Chondrocyte (in vitro differentiated cells): ENCODE measurements around the gene CXCR3. TPM values are rescaled to one million over a fixed set of nuclear protein-coding genes. Genes with fewer than 3 reads are reported as not detected.
A peak's percentile ranks its signal among the peaks of the same experiment; 100 is the strongest.
"Not testable (repeated sequence)": the region's sequence is repeated elsewhere in the genome, so short reads cannot be mapped to it uniquely, and the experiment has no call there.

Source experiments
- DNase-seq: peaks from one replicate; pipeline ENCODE4 v3.0.0; 2021; ENCODE audit warnings: mixed read lengths, low spot score
- H3K27ac Mint-ChIP-seq: one replicate; pipeline ENCODE4 v1.8.0; 2021; ENCODE audit warnings: mild to moderate bottlenecking, moderate library complexity, mixed read lengths; ENCODE audit not compliant: unreplicated experiment
- H3K27me3 Mint-ChIP-seq: 2 replicates; pipeline ENCODE4 v1.8.0; 2021; ENCODE audit warnings: low read depth, mixed read lengths
- H3K36me3 Mint-ChIP-seq: 2 replicates; pipeline ENCODE4 v1.8.0; 2021; ENCODE audit warnings: low read depth, mixed read lengths
- H3K4me1 Mint-ChIP-seq: 2 replicates; pipeline ENCODE4 v1.8.0; 2021; ENCODE audit warnings: low read depth, mild to moderate bottlenecking, mixed read lengths
- H3K4me3 Mint-ChIP-seq: one replicate; pipeline ENCODE4 v1.8.0; 2021; ENCODE audit warnings: mild to moderate bottlenecking, moderate library complexity, mixed read lengths; ENCODE audit not compliant: unreplicated experiment
- H3K9me3 Mint-ChIP-seq: 2 replicates; pipeline ENCODE4 v1.8.0; 2021; ENCODE audit warnings: low read depth, mixed read lengths
- CTCF ChIP-seq: fragments of 200-600 bp; sonication (generic); IDR thresholded peaks from 2 replicates; pipeline ENCODE4 v1.5.0; 2021; ENCODE audit warnings: antibody characterized with exemption, mild to moderate bottlenecking, moderate library complexity
- total RNA-seq: library from RNA; stranded (reverse); gene quantifications from 3 replicates; pipeline ENCODE4 v1.2.1, GENCODE V29; 2021

Gene CXCR3
- total RNA-seq, 1 donor from 2014 or later, result not detected

- peak overlapping the region; percentile 61 for H3K27ac Mint-ChIP-seq
- peaks cover 12% of the 10 kb centered on the region for H3K36me3 Mint-ChIP-seq
- DNase-seq, result no peak
- H3K4me1 Mint-ChIP-seq, result peaks cover under 1% of the 10 kb centered on the region
- TF ChIP-seq CTCF, result no peak
- no peaks in the 10 kb centered on the region for H3K27me3 Mint-ChIP-seq
- H3K4me3 Mint-ChIP-seq, result no peak overlapping the region
- H3K9me3 Mint-ChIP-seq, result no peaks in the 10 kb centered on the region
Observed at GRCh38 chrX:71579136-71579989, 38.9 kb downstream of the CXCR3 start.

- DNase-seq, result no peak
- peaks cover 12% of the 10 kb centered on the region for H3K36me3 Mint-ChIP-seq
- peak within 1 kb of the TSS; percentile 32 for H3K27ac Mint-ChIP-seq
- peaks cover 9% of the 10 kb centered on the region for H3K4me1 Mint-ChIP-seq
- no peaks in the 10 kb centered on the region for H3K9me3 Mint-ChIP-seq
- H3K27me3 Mint-ChIP-seq, result no peaks in the 10 kb centered on the region
- H3K4me3 Mint-ChIP-seq, result no peak within 1 kb of the TSS
- TF ChIP-seq CTCF, result no peak
Observed at GRCh38 chrX:71578253-71579135, 39.8 kb downstream of the CXCR3 start, which contains the start of gene GCNA. Gene GCNA, plus strand, starts transcription at chrX:71578437. Its CDS starts 2,385 bp downstream, at chrX:71580822.

GRCh38 chrX:71577682-71578081, 40.6 kb downstream of the CXCR3 start:
- no peak overlapping the region for H3K4me3 Mint-ChIP-seq
- peaks cover 13% of the 10 kb centered on the region for H3K4me1 Mint-ChIP-seq
- no peak for DNase-seq
- no peak overlapping the region for H3K27ac Mint-ChIP-seq
- TF ChIP-seq CTCF, result no peak
- H3K27me3 Mint-ChIP-seq, result no peaks in the 10 kb centered on the region
- H3K36me3 Mint-ChIP-seq, result peaks cover 14% of the 10 kb centered on the region
- H3K9me3 Mint-ChIP-seq, result no peaks in the 10 kb centered on the region

- Mint-ChIP-seq H3K27ac (no peak overlapping the region), H3K36me3 (peaks cover 12% of the 10 kb centered on the region), H3K27me3 (no peaks in the 10 kb centered on the region), H3K4me3 (no peak overlapping the region), H3K9me3 (no peaks in the 10 kb centered on the region), H3K4me1 (peaks cover 13% of the 10 kb centered on the region)
- no peak for DNase-seq
- TF ChIP-seq CTCF, result no peak
Observed at GRCh38 chrX:71573590-71573989, 44.7 kb downstream of the CXCR3 start.

GRCh38 chrX:71571390-71571789, 46.9 kb downstream of the CXCR3 start:
- not testable (repeated sequence) for H3K4me3 Mint-ChIP-seq, H3K27me3 Mint-ChIP-seq, H3K27ac Mint-ChIP-seq, H3K9me3 Mint-ChIP-seq, DNase-seq
- Mint-ChIP-seq H3K36me3 (peaks cover 16% of the 10 kb centered on the region), H3K4me1 (peaks cover 13% of the 10 kb centered on the region)

Other genes with a start within 250 kb of the CXCR3 start
- 108 to 138 TPM (median 138 TPM) in 3 replicates for gene OGT, start 85.4 kb downstream of the CXCR3 start, total RNA-seq
- 3.1 to 4.2 TPM (median 3.2 TPM) in 3 replicates for gene GCNA, start 40.1 kb downstream of the CXCR3 start, total RNA-seq
- gene CXorf49, start 99.8 kb upstream of the CXCR3 start, total RNA-seq, result not detected in 3 replicates
- not detected in 3 replicates for gene CXorf49B, start 144.8 kb upstream of the CXCR3 start, total RNA-seq